Coronary artery (tissue), 2 donors: Measurements from ENCODE around the gene TNRC6A.

Source experiments
- DNase-seq: peaks from one replicate; pipeline ENCODE4 v3.0.0-alpha.2; 2017; ENCODE audit warnings: low spot score
- H3K27ac ChIP-seq, 2 donors: fragments of 200-600 bp; sonication (generic); one replicate each; pipeline ENCODE4 v1.5.1; 2016 to 2019
- H3K4me3 ChIP-seq: fragments of 200-600 bp; sonication (generic); 2 replicates; pipeline ENCODE4 v1.5.1; 2016; ENCODE audit warnings: mild to moderate bottlenecking, moderate library complexity
- TF ChIP-seq, protein P1 (sequence below): fragments of 200-600 bp; sonication (generic); IDR thresholded peaks from one replicate; pipeline ENCODE4 v1.5.1; 2019; ENCODE audit warnings: antibody characterized with exemption

Gene TNRC6A

DNA sequence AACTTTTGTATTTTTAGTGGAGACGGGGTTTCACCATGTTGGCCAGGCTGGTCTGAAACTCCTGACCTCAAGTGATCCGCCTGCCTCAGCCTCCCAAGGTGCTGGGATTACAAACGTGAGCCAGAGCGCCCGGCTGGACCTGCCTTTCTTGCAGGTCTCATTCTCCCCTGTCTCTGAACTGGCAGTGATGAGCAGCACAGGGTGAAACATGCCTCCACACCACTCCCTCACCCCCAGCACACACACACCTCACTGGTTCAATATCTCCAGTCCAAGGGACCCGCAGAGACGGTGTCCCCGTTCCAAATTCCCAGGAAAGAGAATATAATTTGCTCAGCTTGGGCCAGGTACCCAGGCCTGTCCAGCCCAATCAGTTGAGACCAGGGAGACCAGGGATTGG lies 139.6 kb downstream of the TNRC6A start:
- Histone ChIP-seq H3K4me3 (no peak overlapping the region), H3K27ac (no peak overlapping the region)
- TF ChIP-seq, protein P1, sequence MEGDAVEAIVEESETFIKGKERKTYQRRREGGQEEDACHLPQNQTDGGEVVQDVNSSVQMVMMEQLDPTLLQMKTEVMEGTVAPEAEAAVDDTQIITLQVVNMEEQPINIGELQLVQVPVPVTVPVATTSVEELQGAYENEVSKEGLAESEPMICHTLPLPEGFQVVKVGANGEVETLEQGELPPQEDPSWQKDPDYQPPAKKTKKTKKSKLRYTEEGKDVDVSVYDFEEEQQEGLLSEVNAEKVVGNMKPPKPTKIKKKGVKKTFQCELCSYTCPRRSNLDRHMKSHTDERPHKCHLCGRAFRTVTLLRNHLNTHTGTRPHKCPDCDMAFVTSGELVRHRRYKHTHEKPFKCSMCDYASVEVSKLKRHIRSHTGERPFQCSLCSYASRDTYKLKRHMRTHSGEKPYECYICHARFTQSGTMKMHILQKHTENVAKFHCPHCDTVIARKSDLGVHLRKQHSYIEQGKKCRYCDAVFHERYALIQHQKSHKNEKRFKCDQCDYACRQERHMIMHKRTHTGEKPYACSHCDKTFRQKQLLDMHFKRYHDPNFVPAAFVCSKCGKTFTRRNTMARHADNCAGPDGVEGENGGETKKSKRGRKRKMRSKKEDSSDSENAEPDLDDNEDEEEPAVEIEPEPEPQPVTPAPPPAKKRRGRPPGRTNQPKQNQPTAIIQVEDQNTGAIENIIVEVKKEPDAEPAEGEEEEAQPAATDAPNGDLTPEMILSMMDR: no peak
- DNase-seq: peak; percentile 29

DNA sequence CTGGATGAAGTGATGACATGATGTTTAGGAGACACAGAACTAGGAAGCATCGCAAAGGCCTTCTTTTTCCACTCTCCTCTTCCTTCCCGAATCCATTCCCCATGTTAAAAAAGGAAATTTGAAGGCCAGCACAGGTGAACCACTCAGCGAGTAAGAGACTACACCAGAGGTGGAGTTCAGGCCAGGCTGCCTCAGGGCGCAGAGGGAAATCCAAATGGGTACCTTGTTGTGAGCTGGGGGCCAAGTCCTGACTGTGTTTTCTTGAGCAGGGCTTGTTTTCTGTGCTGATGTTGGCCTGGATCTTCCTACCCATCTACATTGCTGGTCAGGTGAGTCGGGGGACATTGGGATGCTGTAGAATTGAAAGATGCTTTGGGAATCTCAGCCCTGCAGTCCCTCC lies 142.4 kb downstream of the TNRC6A start:
- H3K27ac ChIP-seq: no peak overlapping the region
- H3K4me3 ChIP-seq: no peak overlapping the region
- TF ChIP-seq, protein P1: no peak
- no peak for DNase-seq

DNA sequence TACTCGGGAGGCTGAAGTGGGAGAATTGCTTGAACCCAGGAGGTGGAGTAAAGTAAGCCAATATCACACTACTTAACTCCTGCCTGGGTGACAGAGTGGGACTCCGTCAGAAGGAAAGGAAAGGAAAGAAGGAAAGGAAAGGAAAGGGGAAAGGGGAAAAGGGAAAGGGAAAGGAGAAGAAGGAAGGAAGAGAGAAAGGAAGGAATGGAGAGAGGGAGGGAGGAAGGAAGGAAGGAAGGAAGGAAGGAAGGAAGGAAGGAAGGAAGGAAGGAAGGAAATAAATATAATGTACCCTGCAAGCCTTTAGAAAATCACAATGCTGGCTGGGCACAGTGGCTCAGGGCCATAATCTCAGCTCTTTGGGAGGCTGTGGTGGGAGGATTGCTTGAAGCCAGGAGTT lies 143.6 kb downstream of the TNRC6A start:
- TF ChIP-seq, protein P1: no peak
- Histone ChIP-seq H3K27ac (no peak overlapping the region), H3K4me3 (no peak overlapping the region)
- DNase-seq: no peak

DNA sequence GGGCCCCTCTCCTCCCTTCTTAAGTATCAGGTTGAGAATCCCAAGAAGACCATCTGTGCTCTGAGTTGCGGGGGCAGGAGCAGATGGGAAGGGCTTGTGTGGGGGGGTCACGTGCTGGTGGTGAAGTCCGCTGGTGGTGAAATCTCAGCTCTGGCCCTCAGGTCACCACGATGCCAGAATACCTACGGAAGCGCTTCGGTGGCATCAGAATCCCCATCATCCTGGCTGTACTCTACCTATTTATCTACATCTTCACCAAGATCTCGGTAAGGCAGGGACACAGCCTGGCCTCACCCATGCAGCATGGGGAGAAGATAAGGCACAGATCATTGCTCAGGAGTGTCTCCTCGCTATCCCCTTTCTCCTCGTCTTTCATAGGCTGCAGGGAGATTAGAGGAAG lies 146.0 kb downstream of the TNRC6A start:
- no peak overlapping the region for H3K27ac ChIP-seq
- no peak overlapping the region for H3K4me3 ChIP-seq
- peak; percentile 58 for DNase-seq
- TF ChIP-seq, protein P1: no peak
